SK-N-SH treated with all-trans-retinoic acid at 6 μM for 48 hours (cell line): ENCODE results near the gene CCDC34.

ENCODE experiments used
- ATAC-seq: fragments of 200-7000 bp; cut with Tn5 transposase; 3 replicates; pipeline ENCODE4 v1.9.1; 2020; ENCODE audit warnings: mild to moderate bottlenecking, moderate library complexity
- ARNTL ChIP-seq: fragments of 450-650 bp; formaldehyde crosslinking; IDR thresholded peaks from 2 replicates; pipeline ENCODE4 v1.5.0; 2020; ENCODE audit warnings: low read depth, mild to moderate bottlenecking, moderate library complexity, borderline replicate concordance
- BACH2 ChIP-seq: fragments of 250-450 bp; sonication (Bioruptor Pico); IDR thresholded peaks from 2 replicates; pipeline ENCODE4 v1.9.0; 2021; ENCODE audit warnings: mild to moderate bottlenecking, borderline replicate concordance
- CSDC2 ChIP-seq: fragments of 250-450 bp; sonication (Bioruptor Pico); IDR thresholded peaks from 2 replicates; pipeline ENCODE4 v1.5.0; 2020; ENCODE audit warnings: mild to moderate bottlenecking, moderate library complexity
- ESRRG ChIP-seq: fragments of 250-450 bp; sonication (Bioruptor Pico); IDR thresholded peaks from 2 replicates; pipeline ENCODE4 v1.6.1; 2021; ENCODE audit warnings: mild to moderate bottlenecking
- GLIS3 ChIP-seq: fragments of 250-450 bp; sonication (Bioruptor Pico); IDR thresholded peaks from 2 replicates; pipeline ENCODE4 v1.5.0; 2020; ENCODE audit warnings: mild to moderate bottlenecking, moderate library complexity
- ISL1 ChIP-seq: fragments of 250-450 bp; sonication (Bioruptor Pico); IDR thresholded peaks from 2 replicates; pipeline ENCODE4 v2.1.2; 2022; ENCODE audit warnings: mild to moderate bottlenecking, moderate library complexity
- OSR1 ChIP-seq: fragments of 250-450 bp; sonication (Bioruptor Pico); IDR thresholded peaks from 2 replicates; pipeline ENCODE4 v1.8.0; 2022; ENCODE audit warnings: moderate library complexity, mild to moderate bottlenecking, inconsistent platforms
- PPARA ChIP-seq: fragments of 250-450 bp; sonication (Bioruptor Pico); IDR thresholded peaks from 2 replicates; pipeline ENCODE4 v1.5.0; 2020; ENCODE audit warnings: mild to moderate bottlenecking, borderline replicate concordance
- RARB ChIP-seq: fragments of 250-450 bp; sonication (Bioruptor Pico); IDR thresholded peaks from 2 replicates; pipeline ENCODE4 v1.8.0; 2021; ENCODE audit warnings: mild to moderate bottlenecking, moderate library complexity
- SNAI2 ChIP-seq: fragments of 250-450 bp; sonication (Bioruptor Pico); IDR thresholded peaks from 2 replicates; pipeline ENCODE4 v1.5.0; 2020; ENCODE audit warnings: mild to moderate bottlenecking, moderate library complexity
- TCF4 ChIP-seq: fragments of 250-450 bp; sonication (Bioruptor Pico); IDR thresholded peaks from 2 replicates; pipeline ENCODE4 v1.8.0; 2021; ENCODE audit warnings: mild to moderate bottlenecking, moderate library complexity, borderline replicate concordance
- TOX ChIP-seq: fragments of 250-450 bp; sonication (Bioruptor Pico); IDR thresholded peaks from 2 replicates; pipeline ENCODE4 v1.8.0; 2021; ENCODE audit warnings: mild to moderate bottlenecking, moderate library complexity, borderline replicate concordance
- ZC3H10 ChIP-seq: fragments of 250-450 bp; sonication (Bioruptor Pico); IDR thresholded peaks from 2 replicates; pipeline ENCODE4 v1.5.1; 2021; ENCODE audit warnings: mild to moderate bottlenecking, moderate library complexity
- ZFP3 ChIP-seq: fragments of 250-450 bp; sonication (Bioruptor Pico); IDR thresholded peaks from 2 replicates; pipeline ENCODE4 v1.5.0; 2020; ENCODE audit warnings: mild to moderate bottlenecking, moderate library complexity
- ZNF565 ChIP-seq: fragments of 450-650 bp; formaldehyde crosslinking; conservative IDR thresholded peaks from 2 replicates; pipeline ENCODE4 v1.5.0; 2020; ENCODE audit warnings: low read depth, mild to moderate bottlenecking, moderate library complexity
- ZNF70 ChIP-seq: fragments of 450-650 bp; formaldehyde crosslinking; IDR thresholded peaks from 2 replicates; pipeline ENCODE4 v1.5.0; 2020; ENCODE audit warnings: mild to moderate bottlenecking, moderate library complexity
- ZNF8 ChIP-seq: fragments of 450-650 bp; formaldehyde crosslinking; IDR thresholded peaks from 2 replicates; pipeline ENCODE4 v1.5.0; 2020; ENCODE audit warnings: mild to moderate bottlenecking, moderate library complexity
- TF ChIP-seq, protein P1 (sequence below): fragments of 250-450 bp; sonication (Bioruptor Pico); IDR thresholded peaks from 2 replicates; pipeline ENCODE4 v1.5.0; 2020; ENCODE audit warnings: mild to moderate bottlenecking, moderate library complexity
- TF ChIP-seq, protein P2 (sequence below): fragments of 250-450 bp; sonication (Bioruptor Pico); IDR thresholded peaks from 2 replicates; pipeline ENCODE4 v1.8.0; 2020; ENCODE audit warnings: mild to moderate bottlenecking, moderate library complexity, borderline replicate concordance
- TF ChIP-seq, protein P3 (sequence below): fragments of 250-450 bp; sonication (Bioruptor Pico); IDR thresholded peaks from 2 replicates; pipeline ENCODE4 v1.5.1; 2021; ENCODE audit warnings: mild to moderate bottlenecking, moderate library complexity
- TF ChIP-seq, protein P4 (sequence below): fragments of 250-450 bp; sonication (Bioruptor Pico); IDR thresholded peaks from 2 replicates; pipeline ENCODE4 v1.8.0; 2021; ENCODE audit warnings: low read depth, mild to moderate bottlenecking, moderate library complexity, borderline replicate concordance
- TF ChIP-seq, protein P5 (sequence below): fragments of 250-450 bp; sonication (Bioruptor Pico); IDR thresholded peaks from 2 replicates; pipeline ENCODE4 v1.5.1; 2020; ENCODE audit warnings: low read depth, mild to moderate bottlenecking, moderate library complexity

The CCDC34 gene

DNA sequence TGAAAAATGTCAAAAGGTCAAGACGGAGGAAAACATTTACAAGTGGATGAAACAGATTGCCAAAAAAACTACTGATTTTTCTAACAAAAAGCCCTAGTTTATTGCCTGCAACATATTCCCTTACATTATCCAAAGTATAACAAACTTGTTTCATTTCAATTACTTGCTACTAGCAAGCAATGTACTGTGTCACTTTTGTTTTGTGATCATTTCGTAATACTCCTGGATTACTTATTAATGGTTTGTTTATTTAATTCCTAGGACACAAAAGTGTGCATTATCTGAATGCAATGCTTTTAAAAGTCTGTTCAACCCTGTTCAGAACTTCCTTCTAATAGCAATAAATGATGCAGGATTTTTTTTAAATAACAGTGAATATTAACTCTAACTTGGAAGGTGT, 50.9 kb downstream of the CCDC34 start (continued):
- TF ChIP-seq, protein P1, sequence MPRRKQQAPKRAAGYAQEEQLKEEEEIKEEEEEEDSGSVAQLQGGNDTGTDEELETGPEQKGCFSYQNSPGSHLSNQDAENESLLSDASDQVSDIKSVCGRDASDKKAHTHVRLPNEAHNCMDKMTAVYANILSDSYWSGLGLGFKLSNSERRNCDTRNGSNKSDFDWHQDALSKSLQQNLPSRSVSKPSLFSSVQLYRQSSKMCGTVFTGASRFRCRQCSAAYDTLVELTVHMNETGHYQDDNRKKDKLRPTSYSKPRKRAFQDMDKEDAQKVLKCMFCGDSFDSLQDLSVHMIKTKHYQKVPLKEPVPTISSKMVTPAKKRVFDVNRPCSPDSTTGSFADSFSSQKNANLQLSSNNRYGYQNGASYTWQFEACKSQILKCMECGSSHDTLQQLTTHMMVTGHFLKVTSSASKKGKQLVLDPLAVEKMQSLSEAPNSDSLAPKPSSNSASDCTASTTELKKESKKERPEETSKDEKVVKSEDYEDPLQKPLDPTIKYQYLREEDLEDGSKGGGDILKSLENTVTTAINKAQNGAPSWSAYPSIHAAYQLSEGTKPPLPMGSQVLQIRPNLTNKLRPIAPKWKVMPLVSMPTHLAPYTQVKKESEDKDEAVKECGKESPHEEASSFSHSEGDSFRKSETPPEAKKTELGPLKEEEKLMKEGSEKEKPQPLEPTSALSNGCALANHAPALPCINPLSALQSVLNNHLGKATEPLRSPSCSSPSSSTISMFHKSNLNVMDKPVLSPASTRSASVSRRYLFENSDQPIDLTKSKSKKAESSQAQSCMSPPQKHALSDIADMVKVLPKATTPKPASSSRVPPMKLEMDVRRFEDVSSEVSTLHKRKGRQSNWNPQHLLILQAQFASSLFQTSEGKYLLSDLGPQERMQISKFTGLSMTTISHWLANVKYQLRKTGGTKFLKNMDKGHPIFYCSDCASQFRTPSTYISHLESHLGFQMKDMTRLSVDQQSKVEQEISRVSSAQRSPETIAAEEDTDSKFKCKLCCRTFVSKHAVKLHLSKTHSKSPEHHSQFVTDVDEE (CRISPR knock-in tag), result no peak

DNA sequence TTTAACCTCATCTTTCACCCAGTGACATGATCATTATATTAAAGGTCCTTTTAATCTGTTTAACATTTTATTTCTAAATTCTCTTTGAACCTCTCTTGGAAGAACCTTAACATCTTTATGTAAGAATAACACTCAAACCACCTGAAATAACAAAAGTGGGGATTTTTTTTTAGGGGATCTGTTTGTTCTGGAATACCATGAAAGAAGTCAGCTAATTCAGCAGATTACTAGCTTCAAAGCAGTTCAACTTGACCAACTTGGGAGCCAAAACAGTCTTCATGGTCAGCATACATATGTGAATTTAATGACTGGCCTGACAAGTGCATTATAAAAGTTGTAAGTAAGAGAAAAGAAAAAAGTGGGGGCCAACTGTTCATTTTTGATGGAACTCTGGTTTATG, 52.3 kb downstream of the CCDC34 start:
- TF ChIP-seq ZC3H10 (CRISPR knock-in tag) (no peak), TOX (no peak), ESRRG (no peak), PPARA (no peak), ISL1 (no peak), CSDC2 (no peak), ZFP3 (CRISPR knock-in tag) (no peak), SNAI2 (CRISPR knock-in tag) (no peak), ZNF565 (CRISPR knock-in tag) (no peak), GLIS3 (no peak), BACH2 (CRISPR knock-in tag) (no peak), ZNF70 (CRISPR knock-in tag) (no peak)
- TF ChIP-seq, protein P2, sequence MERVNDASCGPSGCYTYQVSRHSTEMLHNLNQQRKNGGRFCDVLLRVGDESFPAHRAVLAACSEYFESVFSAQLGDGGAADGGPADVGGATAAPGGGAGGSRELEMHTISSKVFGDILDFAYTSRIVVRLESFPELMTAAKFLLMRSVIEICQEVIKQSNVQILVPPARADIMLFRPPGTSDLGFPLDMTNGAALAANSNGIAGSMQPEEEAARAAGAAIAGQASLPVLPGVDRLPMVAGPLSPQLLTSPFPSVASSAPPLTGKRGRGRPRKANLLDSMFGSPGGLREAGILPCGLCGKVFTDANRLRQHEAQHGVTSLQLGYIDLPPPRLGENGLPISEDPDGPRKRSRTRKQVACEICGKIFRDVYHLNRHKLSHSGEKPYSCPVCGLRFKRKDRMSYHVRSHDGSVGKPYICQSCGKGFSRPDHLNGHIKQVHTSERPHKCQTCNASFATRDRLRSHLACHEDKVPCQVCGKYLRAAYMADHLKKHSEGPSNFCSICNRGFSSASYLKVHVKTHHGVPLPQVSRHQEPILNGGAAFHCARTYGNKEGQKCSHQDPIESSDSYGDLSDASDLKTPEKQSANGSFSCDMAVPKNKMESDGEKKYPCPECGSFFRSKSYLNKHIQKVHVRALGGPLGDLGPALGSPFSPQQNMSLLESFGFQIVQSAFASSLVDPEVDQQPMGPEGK (CRISPR knock-in tag), result no peak
- TF ChIP-seq, protein P3, sequence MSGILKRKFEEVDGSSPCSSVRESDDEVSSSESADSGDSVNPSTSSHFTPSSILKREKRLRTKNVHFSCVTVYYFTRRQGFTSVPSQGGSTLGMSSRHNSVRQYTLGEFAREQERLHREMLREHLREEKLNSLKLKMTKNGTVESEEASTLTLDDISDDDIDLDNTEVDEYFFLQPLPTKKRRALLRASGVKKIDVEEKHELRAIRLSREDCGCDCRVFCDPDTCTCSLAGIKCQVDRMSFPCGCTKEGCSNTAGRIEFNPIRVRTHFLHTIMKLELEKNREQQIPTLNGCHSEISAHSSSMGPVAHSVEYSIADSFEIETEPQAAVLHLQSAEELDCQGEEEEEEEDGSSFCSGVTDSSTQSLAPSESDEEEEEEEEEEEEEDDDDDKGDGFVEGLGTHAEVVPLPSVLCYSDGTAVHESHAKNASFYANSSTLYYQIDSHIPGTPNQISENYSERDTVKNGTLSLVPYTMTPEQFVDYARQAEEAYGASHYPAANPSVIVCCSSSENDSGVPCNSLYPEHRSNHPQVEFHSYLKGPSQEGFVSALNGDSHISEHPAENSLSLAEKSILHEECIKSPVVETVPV (CRISPR knock-in tag), result no peak
- ATAC-seq, result no peak

DNA sequence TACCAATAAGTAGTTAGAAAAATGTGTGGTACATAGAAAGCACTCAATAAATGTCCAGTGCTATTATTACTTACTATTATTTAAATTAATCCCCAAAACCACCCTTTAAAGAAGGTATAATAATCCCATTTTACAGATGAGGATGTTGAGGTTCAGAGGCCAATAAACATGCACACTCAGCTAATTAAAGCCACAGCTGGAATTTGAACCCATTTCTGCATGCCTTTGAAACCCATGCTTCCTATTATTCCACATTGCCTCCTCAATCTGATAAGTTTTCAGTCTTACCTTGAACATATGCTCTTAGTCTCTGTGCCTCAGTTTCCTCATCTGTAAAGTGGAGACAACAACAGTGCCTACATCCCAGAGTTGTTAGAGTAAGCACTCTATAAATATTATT, 52.8 kb downstream of the CCDC34 start:
- TF ChIP-seq ARNTL (CRISPR knock-in tag) (no peak), ZNF8 (CRISPR knock-in tag) (no peak), SNAI2 (CRISPR knock-in tag) (no peak)
- no peak for ATAC-seq

DNA sequence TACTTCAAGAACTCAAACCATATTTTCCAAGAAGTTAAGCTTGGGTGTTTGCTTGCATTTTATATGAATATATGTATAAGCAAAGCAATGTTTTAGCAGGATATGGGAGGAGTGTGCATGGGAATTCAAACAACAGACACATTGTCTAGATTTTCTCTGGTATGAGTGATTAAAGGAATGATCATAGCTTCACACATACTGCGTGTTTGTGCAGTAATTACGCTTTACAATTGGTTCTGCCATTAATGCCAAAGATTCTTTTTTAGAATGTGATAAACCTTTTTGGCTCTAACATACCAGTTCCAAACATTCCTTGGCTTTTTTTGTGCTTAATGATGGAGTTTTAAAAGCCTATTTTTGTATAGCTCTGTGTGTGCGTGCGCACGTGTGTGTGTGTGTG, 54.0 kb downstream of the CCDC34 start:
- no peak for ATAC-seq
- TF ChIP-seq, protein P2 (CRISPR knock-in tag), result no peak
- TF ChIP-seq ISL1 (no peak), TCF4 (CRISPR knock-in tag) (no peak), SNAI2 (CRISPR knock-in tag) (no peak), RARB (CRISPR knock-in tag) (no peak), CSDC2 (no peak), BACH2 (CRISPR knock-in tag) (no peak), TOX (no peak), OSR1 (no peak), PPARA (no peak), ZNF70 (CRISPR knock-in tag) (no peak), ZNF8 (CRISPR knock-in tag) (no peak), ZNF565 (CRISPR knock-in tag) (no peak), ZC3H10 (CRISPR knock-in tag) (no peak)
- TF ChIP-seq, protein P3 (CRISPR knock-in tag), result no peak
- TF ChIP-seq, protein P4, sequence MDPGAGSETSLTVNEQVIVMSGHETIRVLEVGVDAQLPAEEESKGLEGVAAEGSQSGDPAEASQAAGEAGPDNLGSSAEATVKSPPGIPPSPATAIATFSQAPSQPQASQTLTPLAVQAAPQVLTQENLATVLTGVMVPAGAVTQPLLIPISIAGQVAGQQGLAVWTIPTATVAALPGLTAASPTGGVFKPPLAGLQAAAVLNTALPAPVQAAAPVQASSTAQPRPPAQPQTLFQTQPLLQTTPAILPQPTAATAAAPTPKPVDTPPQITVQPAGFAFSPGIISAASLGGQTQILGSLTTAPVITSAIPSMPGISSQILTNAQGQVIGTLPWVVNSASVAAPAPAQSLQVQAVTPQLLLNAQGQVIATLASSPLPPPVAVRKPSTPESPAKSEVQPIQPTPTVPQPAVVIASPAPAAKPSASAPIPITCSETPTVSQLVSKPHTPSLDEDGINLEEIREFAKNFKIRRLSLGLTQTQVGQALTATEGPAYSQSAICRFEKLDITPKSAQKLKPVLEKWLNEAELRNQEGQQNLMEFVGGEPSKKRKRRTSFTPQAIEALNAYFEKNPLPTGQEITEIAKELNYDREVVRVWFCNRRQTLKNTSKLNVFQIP (CRISPR knock-in tag), result no peak
- TF ChIP-seq, protein P5, sequence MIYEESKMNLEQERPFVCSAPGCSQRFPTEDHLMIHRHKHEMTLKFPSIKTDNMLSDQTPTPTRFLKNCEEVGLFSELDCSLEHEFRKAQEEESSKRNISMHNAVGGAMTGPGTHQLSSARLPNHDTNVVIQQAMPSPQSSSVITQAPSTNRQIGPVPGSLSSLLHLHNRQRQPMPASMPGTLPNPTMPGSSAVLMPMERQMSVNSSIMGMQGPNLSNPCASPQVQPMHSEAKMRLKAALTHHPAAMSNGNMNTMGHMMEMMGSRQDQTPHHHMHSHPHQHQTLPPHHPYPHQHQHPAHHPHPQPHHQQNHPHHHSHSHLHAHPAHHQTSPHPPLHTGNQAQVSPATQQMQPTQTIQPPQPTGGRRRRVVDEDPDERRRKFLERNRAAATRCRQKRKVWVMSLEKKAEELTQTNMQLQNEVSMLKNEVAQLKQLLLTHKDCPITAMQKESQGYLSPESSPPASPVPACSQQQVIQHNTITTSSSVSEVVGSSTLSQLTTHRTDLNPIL (CRISPR knock-in tag), result no peak
